ENCODE data around the gene SLC27A1. TPM values are rescaled to one million over a fixed set of nuclear protein-coding genes. Genes with fewer than 3 reads are reported as not detected.

Gene SLC27A1
- total and polyA plus RNA-seq, 4 donors, result 2.4 to 7.4 (median 4.0) TPM

DNA sequence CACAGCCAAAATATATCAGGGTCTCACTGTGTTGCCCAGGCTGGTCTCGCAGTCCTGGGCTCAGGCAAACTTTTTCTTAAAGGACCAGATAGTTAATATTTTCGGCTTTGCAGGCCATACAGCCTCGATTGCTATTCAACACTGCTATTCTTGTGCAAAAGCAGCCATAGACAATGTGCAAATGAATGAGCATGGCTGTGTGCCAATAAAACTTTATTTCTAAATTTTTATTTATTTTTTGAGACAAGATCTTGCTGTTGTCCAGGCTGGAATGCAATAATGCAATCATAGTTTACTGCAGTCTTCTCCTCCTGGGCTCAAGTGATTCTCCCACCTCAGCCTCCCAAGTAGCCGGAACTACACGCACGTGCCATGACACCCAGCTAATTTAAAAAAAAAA, 32.9 kb downstream of the SLC27A1 start (continued):
- TF ChIP-seq, protein P1, sequence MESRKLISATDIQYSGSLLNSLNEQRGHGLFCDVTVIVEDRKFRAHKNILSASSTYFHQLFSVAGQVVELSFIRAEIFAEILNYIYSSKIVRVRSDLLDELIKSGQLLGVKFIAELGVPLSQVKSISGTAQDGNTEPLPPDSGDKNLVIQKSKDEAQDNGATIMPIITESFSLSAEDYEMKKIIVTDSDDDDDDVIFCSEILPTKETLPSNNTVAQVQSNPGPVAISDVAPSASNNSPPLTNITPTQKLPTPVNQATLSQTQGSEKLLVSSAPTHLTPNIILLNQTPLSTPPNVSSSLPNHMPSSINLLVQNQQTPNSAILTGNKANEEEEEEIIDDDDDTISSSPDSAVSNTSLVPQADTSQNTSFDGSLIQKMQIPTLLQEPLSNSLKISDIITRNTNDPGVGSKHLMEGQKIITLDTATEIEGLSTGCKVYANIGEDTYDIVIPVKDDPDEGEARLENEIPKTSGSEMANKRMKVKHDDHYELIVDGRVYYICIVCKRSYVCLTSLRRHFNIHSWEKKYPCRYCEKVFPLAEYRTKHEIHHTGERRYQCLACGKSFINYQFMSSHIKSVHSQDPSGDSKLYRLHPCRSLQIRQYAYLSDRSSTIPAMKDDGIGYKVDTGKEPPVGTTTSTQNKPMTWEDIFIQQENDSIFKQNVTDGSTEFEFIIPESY (IDR thresholded peaks at IDR 0.05), result no peak
- TF ChIP-seq TAF1 (conservative IDR thresholded peaks at IDR 0.05), result no peak

DNA sequence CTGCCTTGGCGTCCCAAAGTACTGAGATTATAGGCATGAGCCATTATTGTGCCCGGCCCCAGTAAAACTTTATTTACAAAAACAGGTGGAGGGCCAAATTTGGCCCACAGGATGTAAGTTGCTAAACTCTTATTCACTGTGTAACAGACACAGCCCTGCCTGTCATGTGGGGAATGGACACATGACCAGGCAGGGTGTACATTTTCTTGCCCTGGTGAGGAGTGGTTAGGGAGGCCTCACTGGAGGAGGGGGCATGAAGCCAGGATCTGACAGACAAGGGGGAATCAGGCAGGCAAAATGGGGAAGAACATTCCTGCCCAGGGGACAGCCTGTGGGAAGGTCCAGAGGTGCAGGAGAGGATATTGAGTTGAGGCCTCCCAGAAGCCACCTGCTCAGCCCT, 33.7 kb downstream of the SLC27A1 start:
- 95% methylated on average over 2 of the region's 2 CpGs for WGBS
- Histone ChIP-seq H3K9me3 (ENCODE audit: control insufficient read depth in 4 of 4, low read length in 3 of 4) (no peaks in the 10 kb centered on the region), H3K27me3 (ENCODE audit: control insufficient read depth in 4 of 4, insufficient read depth in 4 of 4, low read length in 3 of 4) (no peaks in the 10 kb centered on the region), H3K36me3 (ENCODE audit: control insufficient read depth in 4 of 4, insufficient read depth in 3 of 4, low read depth in 1 of 4, low read length in 3 of 4) (peaks cover 0 to 6% (median 0%) of the 10 kb centered on the region in 4 donors), H3K4me1 (ENCODE audit: control insufficient read depth in 4 of 4, insufficient read depth in 4 of 4, low read length in 3 of 4) (peaks cover 0 to 2% (median 0%) of the 10 kb centered on the region in 4 donors), H3K4me3 (ENCODE audit: low read depth in 1 of 3, low read length in 3 of 3) (no peak overlapping the region), H3K9ac (ENCODE audit: low read depth in 1 of 2, low read length in 2 of 2) (no peak overlapping the region), H3K27ac (ENCODE audit: low read depth in 1 of 2, low read length in 2 of 2) (no peak overlapping the region)
- no peak for DNase-seq (ENCODE audit: low spot score)
- TF ChIP-seq, protein P2, sequence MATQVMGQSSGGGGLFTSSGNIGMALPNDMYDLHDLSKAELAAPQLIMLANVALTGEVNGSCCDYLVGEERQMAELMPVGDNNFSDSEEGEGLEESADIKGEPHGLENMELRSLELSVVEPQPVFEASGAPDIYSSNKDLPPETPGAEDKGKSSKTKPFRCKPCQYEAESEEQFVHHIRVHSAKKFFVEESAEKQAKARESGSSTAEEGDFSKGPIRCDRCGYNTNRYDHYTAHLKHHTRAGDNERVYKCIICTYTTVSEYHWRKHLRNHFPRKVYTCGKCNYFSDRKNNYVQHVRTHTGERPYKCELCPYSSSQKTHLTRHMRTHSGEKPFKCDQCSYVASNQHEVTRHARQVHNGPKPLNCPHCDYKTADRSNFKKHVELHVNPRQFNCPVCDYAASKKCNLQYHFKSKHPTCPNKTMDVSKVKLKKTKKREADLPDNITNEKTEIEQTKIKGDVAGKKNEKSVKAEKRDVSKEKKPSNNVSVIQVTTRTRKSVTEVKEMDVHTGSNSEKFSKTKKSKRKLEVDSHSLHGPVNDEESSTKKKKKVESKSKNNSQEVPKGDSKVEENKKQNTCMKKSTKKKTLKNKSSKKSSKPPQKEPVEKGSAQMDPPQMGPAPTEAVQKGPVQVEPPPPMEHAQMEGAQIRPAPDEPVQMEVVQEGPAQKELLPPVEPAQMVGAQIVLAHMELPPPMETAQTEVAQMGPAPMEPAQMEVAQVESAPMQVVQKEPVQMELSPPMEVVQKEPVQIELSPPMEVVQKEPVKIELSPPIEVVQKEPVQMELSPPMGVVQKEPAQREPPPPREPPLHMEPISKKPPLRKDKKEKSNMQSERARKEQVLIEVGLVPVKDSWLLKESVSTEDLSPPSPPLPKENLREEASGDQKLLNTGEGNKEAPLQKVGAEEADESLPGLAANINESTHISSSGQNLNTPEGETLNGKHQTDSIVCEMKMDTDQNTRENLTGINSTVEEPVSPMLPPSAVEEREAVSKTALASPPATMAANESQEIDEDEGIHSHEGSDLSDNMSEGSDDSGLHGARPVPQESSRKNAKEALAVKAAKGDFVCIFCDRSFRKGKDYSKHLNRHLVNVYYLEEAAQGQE (IDR thresholded peaks at IDR 0.05), result no peak
- no peak for TF ChIP-seq HNF4A (conservative IDR thresholded peaks at IDR 0.05)
- TF ChIP-seq RXRA (IDR thresholded peaks at IDR 0.05), result no peak
- no peak for TF ChIP-seq TAF1 (conservative IDR thresholded peaks at IDR 0.05)
- TF ChIP-seq GABPA (IDR thresholded peaks at IDR 0.05 in 1 of 2, conservative IDR thresholded peaks at IDR 0.05 in 1 of 2), result no peak
- TF ChIP-seq HNF4G (IDR thresholded peaks at IDR 0.05), result no peak
- TF ChIP-seq, protein P3, sequence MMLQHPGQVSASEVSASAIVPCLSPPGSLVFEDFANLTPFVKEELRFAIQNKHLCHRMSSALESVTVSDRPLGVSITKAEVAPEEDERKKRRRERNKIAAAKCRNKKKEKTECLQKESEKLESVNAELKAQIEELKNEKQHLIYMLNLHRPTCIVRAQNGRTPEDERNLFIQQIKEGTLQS (IDR thresholded peaks at IDR 0.05), result no peak
- TF ChIP-seq JUND (IDR thresholded peaks at IDR 0.05), result no peak
- TF ChIP-seq, protein P4, sequence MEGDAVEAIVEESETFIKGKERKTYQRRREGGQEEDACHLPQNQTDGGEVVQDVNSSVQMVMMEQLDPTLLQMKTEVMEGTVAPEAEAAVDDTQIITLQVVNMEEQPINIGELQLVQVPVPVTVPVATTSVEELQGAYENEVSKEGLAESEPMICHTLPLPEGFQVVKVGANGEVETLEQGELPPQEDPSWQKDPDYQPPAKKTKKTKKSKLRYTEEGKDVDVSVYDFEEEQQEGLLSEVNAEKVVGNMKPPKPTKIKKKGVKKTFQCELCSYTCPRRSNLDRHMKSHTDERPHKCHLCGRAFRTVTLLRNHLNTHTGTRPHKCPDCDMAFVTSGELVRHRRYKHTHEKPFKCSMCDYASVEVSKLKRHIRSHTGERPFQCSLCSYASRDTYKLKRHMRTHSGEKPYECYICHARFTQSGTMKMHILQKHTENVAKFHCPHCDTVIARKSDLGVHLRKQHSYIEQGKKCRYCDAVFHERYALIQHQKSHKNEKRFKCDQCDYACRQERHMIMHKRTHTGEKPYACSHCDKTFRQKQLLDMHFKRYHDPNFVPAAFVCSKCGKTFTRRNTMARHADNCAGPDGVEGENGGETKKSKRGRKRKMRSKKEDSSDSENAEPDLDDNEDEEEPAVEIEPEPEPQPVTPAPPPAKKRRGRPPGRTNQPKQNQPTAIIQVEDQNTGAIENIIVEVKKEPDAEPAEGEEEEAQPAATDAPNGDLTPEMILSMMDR (IDR thresholded peaks at IDR 0.05; ENCODE audit: low read depth, low read length, missing input control), result no peak
- TF ChIP-seq FOXA1 (IDR thresholded peaks at IDR 0.05), result no peak
- TF ChIP-seq, protein P1 (IDR thresholded peaks at IDR 0.05), result no peak
- no peak for TF ChIP-seq SP1 (IDR thresholded peaks at IDR 0.05)
- TF ChIP-seq YY1 (IDR thresholded peaks at IDR 0.05), result no peak
- TF ChIP-seq, protein P5, sequence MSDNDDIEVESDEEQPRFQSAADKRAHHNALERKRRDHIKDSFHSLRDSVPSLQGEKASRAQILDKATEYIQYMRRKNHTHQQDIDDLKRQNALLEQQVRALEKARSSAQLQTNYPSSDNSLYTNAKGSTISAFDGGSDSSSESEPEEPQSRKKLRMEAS (IDR thresholded peaks at IDR 0.05), result no peak
- no peak for TF ChIP-seq FOXA2 (IDR thresholded peaks at IDR 0.05)
- TF ChIP-seq RAD21 (IDR thresholded peaks at IDR 0.05), result no peak

Measured in liver (tissue), 9 donors.